Right lobe of liver (tissue), 4 donors: ENCODE data around the gene DPYD.

Experiments used
- CTCF ChIP-seq, 4 donors: fragments of 200-600 bp in 3 of 4; fragments of 450-650 bp in 1 of 4; IDR thresholded peaks; one replicate each; pipeline versions ENCODE4 v1.5.1 to v1.8.0; 2016 to 2022; ENCODE audit warnings: antibody characterized with exemption in 4 of 4, mild to moderate bottlenecking in 2 of 4
- POLR2A ChIP-seq: fragments of 450-650 bp; IDR thresholded peaks from one replicate; pipeline ENCODE4 v1.6.1; 2017; ENCODE audit warnings: antibody characterized with exemption, mild to moderate bottlenecking
- donor health status: DM: no; HTN: no; CAD: no.
- donor health status: DM: no; HTN: no; CAD: no.
- donor health status: DM: no; HTN: yes; CAD: no.

DNA sequence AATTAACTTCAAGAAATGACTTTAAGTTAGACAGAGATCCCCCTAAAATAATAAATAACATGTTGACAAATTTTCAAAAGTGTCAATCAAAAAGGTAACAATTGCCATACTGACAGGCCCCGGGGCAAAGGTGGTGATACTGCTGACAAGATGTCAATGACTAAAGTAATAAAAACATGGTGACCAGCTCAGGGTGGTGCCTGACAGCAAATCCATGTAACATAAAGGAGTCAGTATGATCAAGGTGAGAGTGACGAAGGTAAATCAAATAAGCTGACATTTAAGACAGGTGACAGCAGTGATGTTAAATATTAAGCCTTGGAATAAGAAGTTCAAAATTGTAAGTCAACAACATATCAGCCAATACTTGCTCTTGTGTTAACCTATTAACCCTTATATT is 387.5 kb downstream of the DPYD start:
- TF ChIP-seq POLR2A = no peak
- no peak for TF ChIP-seq CTCF (IDR thresholded peaks at IDR 0.05)
